NCI-H526 (cell line): ENCODE measurements around the gene ABCA1.
"Not testable (repeated sequence)": the region's sequence is repeated elsewhere in the genome, so short reads cannot be mapped to it uniquely, and the experiment has no call there.

ENCODE experiments used
- DNase-seq, 2 experiments: peaks; one replicate each; lab custom pipeline; 2025; lab: John Stamatoyannopoulos, UW

ABCA1 gene

GRCh38 chr9:104906441-104907277, 21.3 kb downstream of the ABCA1 start:
- no peak for DNase-seq

- no peak for DNase-seq
These were observed 22.0 kb downstream of the ABCA1 start for GRCh38 chr9:104905931-104906330.

- DNase-seq, result no peak
These were observed 22.6 kb downstream of the ABCA1 start for GRCh38 chr9:104905153-104905901.

- no peak for DNase-seq
These were observed 24.3 kb downstream of the ABCA1 start for GRCh38 chr9:104903609-104904008.

- DNase-seq, result no peak
These were observed 27.1 kb downstream of the ABCA1 start for GRCh38 chr9:104900871-104901270.

- no peak for DNase-seq
These were observed 27.6 kb downstream of the ABCA1 start for GRCh38 chr9:104900324-104900723.

GRCh38 chr9:104899759-104900247, 28.2 kb downstream of the ABCA1 start:
- no peak for DNase-seq

GRCh38 chr9:104898376-104898775, 29.6 kb downstream of the ABCA1 start:
- DNase-seq, result not testable (repeated sequence)

- no peak for DNase-seq
These were observed 31.8 kb downstream of the ABCA1 start for GRCh38 chr9:104896131-104896530.

- no peak for DNase-seq
These were observed 32.4 kb downstream of the ABCA1 start for GRCh38 chr9:104895572-104895971.

GRCh38 chr9:104892701-104893100, 35.3 kb downstream of the ABCA1 start:
- DNase-seq, result no peak

- no peak for DNase-seq
These were observed 37.6 kb downstream of the ABCA1 start for GRCh38 chr9:104890433-104890770.

GRCh38 chr9:104885818-104886709, 41.9 kb downstream of the ABCA1 start:
- DNase-seq, result no peak

GRCh38 chr9:104883169-104883568, 44.8 kb downstream of the ABCA1 start:
- DNase-seq, result no peak

GRCh38 chr9:104882566-104882965, 45.4 kb downstream of the ABCA1 start:
- DNase-seq, result no peak

- no peak for DNase-seq
These were observed 45.9 kb downstream of the ABCA1 start for GRCh38 chr9:104882086-104882485.

GRCh38 chr9:104879555-104880309, 48.2 kb downstream of the ABCA1 start:
- no peak for DNase-seq

GRCh38 chr9:104876587-104876986, 51.4 kb downstream of the ABCA1 start:
- no peak for DNase-seq

- no peak for DNase-seq
These were observed 52.1 kb downstream of the ABCA1 start for GRCh38 chr9:104875897-104876296.

- DNase-seq, result no peak
These were observed 52.6 kb downstream of the ABCA1 start for GRCh38 chr9:104875320-104875719.

- no peak for DNase-seq
These were observed 54.5 kb downstream of the ABCA1 start for GRCh38 chr9:104873489-104873850.
